NK-92 treated with Interleukin-12 subunit alpha and Interleukin-12 subunit beta, amount 100 ng/mL, for 24 hours (cell line): ENCODE data around the gene METTL26.

Source experiments
- DNase-seq: peaks from one replicate; lab custom pipeline; 2025; lab: John Stamatoyannopoulos, UW

The METTL26 gene

DNA sequence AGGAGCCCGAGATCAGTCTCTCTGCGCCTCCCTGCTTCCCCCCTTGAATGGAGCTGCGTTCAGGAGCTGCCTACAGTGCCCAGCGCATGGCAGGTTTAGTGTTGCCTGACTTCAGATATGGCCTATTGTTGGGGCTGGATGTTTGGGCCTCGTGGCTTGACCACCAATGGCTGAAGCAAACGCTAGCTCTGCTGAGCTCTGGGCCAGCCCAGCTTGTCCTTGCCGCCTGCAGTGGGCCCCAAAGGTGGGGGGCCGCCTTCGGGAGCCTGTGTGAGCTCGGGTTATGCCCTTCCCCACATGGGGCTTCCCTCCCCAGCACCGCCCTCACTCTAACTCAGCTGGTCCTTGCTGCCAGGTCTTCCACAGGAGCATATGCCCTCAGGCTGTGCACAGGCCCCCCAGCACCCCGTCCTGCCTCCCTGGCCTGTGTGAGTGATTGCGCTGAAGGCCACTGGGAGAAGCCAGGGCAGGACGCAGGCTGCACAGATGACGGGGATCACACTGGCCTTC, 2.0 kb upstream of the METTL26 start:
- no peak for DNase-seq

DNA sequence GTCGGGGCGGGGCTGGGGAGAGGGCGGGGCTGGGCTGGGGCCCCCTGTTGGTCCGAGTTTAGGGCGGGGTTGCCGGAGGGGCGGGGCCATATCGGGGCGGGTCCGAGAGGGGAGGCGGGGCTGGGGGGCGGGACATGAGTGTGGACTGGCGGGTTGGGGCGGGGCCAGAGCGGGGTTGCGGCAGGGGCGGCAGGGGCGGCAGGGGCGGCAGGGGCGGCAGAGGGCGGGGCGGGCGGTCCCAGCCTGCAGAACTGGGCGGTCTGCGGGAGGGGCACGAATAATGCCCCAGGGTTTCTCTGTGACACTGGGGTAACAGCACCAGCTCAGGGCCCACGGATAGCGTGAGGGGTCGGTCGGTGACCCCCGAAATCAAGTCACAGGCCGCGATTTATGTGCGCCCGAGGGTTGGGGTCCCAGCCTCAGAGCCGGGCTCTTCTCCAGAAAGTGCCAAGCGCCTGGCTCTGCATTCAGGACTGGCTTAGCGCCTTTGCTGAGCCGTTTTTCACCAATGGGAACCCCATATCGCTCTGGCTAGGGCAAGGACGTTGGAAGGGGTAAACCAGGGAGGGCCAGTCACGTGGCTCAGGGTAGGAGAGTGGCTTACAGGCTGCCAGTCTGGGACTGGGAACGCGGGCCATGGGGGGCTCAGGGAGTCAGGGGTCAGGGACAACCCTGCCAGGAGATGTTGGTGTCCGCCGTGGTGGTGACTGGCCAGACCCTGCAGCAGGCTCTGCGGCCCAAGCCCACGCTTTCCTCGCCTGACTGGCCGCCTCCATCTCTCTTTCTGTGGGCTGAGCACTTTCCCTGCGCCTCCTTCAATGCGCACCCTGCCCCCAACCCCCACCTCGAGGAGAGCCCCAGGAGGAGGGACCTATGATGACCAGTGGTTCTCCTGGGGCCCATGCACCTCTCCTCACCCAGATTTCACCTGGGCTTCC, 1.2 kb upstream of the METTL26 start:
- DNase-seq: peak; percentile 82

DNA sequence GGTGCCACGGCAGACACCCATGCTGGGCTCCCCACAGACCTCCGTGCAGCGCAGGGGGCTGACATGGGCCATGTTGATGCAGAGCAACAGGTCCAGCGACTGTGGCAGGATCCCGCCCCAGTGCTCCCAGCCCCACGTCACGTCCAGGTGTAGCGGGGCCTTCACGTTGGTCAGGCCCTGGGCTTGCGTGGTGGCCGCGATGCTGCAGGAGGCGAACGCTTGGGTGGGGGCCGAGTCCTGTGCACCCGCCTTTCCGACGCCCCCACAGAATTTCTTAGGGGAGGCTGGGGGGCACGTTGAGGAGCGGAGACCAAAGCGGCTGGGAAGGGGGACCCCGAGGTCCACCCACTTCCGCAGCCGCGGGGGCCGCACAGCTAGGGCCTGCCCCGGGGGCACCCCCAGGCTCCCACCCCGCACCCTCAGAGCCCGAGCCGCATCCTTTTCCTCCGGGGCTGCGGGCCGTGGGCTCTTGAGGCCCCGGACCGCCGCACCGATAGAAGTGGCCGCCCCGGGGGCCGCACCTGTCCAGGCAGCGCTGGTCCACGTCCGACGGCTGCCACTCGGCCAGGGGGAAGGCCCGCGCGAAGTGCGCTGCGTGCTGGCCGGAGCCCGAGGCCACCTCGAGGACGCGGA, 416 bp downstream of the METTL26 start:
- no peak for DNase-seq

DNA sequence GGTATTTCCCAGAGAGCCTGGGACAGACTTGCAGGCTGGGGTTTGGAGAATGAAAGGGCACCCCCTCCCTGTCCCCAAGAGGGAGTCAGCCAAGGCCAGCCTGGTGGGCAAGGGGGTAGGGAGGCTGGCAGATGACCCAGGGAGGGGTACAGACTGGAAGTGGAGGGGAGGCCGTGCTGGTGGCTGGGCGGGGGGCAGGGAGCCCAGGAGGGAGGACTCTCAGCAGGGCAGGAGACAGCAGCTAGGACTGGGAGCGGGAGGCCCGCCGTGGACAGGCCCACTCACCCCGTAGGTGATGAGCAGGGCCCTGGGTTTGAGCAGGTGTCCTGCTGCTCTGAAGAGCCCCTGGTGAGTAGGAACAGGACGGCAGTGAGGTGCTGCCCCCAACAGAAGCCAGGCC, 1.1 kb downstream of the METTL26 start:
- DNase-seq: no peak

DNA sequence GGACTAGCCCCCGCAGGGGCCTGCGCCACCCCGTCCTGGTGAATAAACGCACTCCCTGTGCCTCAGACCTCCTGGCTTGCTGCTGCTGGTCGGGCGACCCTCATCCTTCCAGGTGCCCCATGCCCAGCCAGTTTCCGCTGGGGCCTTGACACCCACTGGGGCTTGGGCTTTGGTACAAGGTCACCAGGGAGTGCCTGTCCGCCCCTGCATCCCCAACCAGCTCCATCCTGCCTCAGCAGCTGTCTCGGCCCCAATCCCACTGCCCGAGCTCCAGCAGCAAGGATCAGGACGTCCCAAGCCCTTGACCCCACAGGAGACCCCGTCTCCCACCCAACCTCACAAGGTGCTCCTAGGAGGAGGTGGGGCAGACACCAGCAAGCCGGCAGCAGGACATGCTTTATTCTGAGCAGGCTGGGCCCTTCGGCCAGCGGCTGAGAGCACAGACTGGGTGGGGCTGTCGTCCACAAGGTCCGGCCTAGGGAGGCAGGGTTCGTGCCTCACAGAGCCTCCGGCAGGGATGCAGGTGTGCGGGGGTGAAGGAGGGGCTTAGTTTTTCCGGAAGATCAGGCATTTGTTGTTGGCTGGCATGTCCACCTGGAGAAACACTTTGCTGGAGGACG, 1.9 kb downstream of the METTL26 start:
- DNase-seq: no peak

DNA sequence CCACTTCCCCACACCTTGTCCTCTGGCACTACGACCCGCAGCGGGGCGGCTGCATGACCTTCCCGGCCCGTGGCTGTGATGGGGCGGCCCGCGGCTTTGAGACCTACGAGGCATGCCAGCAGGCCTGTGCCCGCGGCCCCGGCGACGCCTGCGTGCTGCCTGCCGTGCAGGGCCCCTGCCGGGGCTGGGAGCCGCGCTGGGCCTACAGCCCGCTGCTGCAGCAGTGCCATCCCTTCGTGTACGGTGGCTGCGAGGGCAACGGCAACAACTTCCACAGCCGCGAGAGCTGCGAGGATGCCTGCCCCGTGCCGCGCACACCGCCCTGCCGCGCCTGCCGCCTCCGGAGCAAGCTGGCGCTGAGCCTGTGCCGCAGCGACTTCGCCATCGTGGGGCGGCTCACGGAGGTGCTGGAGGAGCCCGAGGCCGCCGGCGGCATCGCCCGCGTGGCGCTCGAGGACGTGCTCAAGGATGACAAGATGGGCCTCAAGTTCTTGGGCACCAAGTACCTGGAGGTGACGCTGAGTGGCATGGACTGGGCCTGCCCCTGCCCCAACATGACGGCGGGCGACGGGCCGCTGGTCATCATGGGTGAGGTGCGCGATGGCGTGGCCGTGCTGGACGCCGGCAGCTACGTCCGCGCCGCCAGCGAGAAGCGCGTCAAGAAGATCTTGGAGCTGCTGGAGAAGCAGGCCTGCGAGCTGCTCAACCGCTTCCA, 2.6 kb downstream of the METTL26 start:
- DNase-seq: no peak

DNA sequence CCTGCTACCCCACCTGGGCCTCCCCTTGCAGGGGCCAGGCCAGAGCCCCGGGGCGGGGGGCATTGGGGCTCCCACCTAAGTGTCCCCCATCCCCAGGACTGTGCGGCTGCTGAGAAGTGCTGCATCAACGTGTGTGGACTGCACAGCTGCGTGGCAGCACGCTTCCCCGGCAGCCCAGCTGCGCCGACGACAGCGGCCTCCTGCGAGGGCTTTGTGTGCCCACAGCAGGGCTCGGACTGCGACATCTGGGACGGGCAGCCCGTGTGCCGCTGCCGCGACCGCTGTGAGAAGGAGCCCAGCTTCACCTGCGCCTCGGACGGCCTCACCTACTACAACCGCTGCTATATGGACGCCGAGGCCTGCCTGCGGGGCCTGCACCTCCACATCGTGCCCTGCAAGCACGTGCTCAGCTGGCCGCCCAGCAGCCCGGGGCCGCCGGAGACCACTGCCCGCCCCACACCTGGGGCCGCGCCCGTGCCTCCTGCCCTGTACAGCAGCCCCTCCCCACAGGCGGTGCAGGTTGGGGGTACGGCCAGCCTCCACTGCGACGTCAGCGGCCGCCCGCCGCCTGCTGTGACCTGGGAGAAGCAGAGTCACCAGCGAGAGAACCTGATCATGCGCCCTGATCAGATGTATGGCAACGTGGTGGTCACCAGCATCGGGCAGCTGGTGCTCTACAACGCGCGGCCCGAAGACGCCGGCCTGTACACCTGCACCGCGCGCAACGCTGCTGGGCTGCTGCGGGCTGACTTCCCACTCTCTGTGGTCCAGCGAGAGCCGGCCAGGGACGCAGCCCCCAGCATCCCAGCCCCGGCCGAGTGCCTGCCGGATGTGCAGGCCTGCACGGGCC, 3.4 kb downstream of the METTL26 start:
- no peak for DNase-seq

DNA sequence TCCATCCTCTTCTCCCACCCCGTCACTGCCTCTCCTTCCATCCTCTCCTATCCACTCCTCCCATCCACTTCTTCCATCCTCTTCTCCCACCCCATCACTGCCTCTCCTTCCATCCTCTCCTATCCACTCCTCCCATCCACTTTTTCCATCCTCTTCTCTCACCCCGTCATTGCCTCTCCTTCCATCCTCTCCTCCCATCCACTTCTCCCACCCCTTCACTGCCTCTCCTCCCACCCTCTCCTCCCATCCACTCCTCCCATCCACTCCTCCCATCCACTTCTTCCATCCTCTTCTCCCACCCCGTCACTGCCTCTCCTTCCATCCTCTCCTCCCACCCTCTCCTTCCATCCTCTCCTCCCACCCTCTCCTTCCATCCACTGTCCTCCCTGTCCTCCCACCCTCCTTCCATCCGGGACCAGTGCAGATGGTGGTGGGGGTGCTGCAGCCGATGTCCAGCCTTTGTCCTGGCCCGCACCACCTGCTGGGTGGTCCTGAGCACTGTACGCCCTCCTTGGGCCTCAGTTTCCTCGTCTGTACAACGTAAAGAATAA, 4.2 kb downstream of the METTL26 start:
- no peak for DNase-seq

DNA sequence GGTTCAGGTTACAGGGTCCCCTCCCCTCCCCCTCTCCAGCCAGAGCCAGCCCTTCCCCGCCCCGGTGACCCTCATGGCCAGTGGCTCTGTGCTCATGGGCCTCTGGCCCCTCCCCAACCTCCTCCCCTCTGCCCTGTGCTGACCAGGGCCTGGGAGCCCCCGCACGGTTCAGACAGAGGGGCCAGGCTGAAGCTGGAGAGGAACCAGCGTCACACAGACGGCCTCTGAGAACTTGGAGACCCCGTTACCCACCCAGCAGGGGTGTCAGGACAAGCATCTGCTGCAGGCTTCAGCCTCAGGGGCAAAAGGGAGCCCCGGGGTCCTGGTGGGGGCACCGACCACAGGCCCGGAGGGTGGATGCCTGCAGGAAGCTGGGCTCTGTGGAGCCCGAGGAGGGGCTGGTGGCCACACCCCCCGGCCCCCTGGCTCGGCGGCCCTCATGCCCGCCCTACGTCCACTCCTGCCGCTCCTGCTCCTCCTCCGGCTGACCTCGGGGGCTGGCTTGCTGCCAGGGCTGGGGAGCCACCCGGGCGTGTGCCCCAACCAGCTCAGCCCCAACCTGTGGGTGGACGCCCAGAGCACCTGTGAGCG, 5.2 kb downstream of the METTL26 start, which contains the start of gene WFIKKN1:
TSS of gene WFIKKN1 (plus strand) at position 171 of the 591 bp plus-strand sequence. CDS start at position 440, 269 bp downstream.
- DNase-seq: no peak

DNA sequence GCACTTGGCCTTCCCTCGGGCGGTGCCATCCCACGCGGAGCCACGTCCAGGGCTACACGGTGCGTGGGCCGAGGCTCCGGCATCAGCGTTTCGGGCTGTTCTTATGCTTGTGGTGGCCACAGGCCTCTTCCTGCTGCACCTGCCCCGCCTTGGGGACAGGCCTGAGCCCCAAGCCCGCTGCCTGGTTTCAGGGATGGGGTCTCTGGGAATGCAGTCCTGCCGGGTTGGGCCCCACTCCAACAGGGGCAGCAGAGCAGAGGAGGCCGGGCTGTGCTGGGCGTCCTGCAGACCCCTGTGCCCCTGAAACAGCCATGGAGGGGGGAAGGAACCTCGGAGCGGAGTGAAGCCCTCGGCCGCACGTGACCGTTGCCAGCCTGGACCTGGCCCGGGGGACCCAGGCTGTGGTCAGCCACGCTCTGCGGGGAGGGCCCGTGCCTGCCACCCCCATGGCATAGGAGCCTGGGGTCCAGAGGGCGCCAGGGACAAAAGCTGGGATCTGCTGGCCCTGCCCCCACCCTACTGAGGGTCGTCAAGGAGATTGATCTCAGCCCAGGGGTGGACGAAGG, 5.8 kb downstream of the METTL26 start:
- DNase-seq: no peak

DNA sequence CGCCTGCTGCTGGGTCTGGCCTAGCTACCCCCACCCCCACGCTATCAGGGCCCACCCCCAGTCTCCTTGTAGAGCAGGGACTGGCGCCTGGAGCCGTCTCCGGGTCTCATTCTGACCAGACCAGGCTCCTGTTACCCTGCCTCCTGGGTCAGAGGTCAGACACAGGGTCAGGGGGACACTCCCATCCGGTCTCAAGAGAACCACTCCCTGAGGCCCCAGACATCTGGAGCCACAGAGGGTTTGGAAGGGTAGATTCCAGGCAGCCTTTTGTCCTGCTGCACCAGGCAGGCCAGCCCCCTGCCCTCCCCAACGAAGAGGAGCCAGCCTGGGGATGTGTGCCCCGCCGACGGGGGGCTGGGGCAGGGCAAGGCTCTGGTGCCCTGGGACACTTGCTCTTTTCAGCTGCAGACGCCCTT, 6.3 kb downstream of the METTL26 start:
- no peak for DNase-seq

DNA sequence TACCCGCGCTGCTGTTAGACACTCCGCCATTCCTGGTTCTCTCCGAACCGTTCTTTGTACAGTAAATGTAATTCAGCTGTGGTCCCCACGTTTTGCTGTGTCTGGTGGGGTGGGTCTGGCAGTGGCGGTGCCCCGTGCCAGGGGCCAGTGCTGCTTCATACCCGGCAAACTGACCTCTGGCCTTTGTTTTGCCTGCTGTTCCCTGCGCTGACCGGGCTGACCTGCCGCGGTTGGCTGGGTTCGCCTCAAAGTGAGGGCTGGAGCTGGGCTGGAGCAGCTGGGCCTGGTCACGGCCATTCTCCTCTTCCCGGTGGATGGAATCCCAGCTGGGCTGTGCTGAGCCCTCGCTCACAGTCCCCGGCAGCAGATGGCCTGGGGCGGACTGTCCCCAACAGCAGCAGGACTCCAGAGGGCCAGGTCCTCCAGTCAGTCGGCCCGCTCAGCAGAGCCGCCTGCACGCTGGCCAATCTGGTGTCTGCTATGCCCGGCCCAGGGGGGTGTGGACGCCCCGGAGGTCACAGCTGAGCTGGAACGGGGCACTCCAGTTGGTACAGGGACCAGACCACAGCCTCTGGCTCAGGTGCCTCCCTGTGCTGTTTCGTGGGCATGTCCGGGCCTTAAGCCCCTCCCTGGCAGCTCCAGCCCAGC, 6.8 kb downstream of the METTL26 start:
- DNase-seq: no peak

DNA sequence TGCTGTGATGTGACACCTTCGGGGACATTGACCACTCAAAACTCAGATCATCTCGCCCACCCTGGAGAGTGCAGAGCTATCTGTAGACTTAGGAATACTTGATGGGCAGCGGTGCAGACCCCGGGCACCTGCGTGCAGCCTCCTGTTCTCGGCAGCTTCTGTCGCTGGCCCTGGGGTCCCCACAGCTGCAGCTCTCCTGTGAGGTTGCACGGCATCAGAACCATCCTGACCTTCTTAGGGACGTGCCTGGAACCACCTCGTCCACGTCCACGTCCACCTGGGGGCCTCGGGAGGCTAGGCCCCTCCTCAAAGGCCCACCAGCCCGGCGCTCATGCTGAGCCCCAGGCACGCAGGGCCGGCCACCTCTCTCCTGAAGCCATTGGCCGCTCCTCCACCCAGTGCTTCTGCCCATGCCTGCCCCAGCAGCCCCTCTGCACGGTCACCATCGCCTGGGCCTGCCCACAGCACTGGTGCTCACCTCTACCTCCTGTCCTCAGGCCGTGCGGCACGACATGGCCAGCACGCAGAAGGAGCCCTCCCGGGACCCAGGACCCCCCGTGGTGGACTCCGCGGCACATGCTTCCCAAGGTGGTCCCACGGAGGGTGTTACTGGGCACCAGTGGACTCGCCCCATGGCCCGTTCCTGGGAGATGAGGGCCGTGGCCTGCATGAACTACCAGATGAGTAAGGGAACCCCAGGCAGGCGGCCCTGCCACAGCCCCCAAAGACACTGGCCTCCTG, 7.6 kb downstream of the METTL26 start:
- DNase-seq: no peak

DNA sequence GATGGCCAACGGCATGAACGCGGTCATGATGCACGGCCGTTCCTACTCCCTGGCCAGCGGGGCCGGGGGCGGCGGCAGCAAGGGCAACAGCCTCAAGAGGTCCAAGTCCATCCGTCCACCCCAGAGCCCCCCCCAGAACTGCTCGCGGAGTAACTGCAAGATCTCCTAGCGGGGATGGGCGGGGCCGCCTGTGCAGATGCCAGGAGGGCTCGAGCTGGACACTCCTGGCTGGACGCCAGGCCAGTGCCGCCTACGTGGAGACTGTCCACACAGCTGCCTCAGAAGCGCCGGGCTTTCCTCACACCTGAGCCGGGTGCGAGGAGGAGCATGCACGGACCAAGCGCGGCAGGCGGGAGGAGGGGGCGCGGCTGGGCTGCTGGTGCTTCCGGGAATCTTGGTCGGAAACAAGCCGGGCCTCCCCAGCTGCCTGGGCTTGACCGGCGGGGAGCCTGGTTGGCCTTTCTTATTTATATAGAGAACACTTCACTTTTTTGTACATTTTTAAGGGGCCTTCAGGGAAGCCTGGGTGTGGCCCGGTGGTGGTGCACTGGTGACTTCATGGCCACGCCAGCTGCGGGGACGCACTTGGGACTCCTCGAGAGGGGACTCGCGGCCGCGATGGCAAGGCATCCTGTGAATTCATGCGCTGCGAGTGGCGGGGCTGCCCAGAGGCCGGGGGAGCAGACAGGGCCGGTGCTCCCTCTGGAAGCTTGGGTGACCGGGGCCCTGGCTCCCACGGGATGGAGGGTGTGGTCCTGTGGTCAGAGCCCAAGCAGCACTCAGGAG, 8.5 kb downstream of the METTL26 start:
- DNase-seq: no peak

DNA sequence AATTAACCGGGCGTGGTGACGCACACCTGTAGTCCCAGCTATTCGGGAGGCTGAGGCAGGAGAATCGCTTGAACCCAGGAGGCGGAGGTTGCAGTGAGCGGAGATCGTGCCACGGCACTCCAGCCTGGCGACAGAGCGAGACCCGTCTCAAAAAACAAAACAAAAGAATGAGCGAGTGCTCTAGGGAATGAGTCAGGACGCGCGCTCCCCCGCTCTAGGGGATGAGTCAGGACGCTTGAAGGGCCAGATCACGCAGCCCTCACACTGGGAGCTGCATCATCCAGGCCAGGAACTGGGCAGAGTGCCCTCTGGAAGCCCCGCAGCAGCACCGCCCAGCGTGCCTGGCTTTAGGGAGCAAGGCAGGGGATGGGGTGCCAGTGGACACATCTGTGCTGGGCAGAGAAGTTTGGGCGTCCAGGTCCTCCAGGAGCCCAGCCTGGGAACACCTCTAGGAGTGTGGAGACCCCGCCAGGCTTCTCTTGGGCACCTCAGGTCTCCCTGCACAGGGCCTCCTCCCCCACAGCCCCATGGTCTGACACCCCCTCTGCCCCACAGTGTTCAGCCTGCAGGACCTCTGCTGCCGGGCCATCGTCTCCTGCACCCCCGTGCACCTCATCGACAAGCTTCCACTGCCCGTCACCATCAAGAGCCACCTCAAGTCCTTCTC, 9.2 kb downstream of the METTL26 start:
- no peak for DNase-seq

DNA sequence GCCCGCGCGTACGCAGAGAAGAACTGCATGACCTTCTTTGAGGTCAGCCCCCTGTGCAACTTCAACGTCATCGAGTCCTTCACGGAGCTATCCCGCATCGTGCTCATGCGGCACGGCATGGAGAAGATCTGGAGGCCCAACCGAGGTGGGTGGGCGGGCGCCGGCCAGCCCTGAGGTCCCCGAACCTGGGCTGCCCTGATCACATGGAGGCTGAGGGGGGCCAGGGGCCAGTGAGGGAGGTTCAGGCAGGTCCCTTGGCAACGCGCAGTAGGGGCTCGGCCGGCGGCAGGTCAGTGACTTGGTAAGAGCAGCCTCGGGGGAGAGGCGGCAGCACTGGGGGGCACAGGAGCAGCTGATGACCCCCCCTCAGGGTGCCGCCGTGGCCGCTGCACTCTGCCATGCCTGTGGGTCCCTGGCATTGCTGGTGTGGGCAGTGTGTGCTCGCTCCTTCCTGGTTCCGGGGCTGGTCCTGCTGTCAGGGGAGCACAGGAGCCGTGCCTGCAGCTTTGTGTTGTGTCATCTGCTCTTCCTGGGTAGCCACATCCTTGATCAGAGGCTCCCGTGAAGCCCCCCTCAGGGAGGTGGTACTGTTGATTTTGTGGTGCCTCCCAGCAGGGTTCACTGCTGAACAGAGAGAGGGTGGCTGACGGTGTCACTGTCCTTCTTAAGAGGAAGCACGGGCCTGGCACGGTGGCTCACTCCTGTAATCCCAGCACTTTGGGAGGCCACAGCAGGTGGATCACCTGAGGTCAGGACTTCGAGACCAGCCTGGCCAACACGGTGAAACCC, 9.9 kb downstream of the METTL26 start:
- DNase-seq: no peak
